Liver (tissue), 9 donors: ENCODE measurements around the gene OR10Z1. TPM values are rescaled to one million over a fixed set of nuclear protein-coding genes. Genes with fewer than 3 reads are reported as not detected.

Experiments
- DNase-seq: peaks from one replicate; pipeline ENCODE4 v3.0.0-alpha.2; 2017; ENCODE audit warnings: low spot score
- H3K27ac ChIP-seq, 2 donors: one replicate each; pipeline ENCODE4 v1.7.0; 2013; ENCODE audit warnings: inconsistent platforms in 2 of 2, low read length in 2 of 2, control low read depth in 1 of 2, low read depth in 1 of 2, mild to moderate bottlenecking in 1 of 2
- H3K27me3 ChIP-seq, 4 donors: one replicate each; pipeline versions ENCODE4 v1.6.1 to v1.7.0; 2013; ENCODE audit warnings: low read length in 3 of 4, inconsistent platforms in 1 of 4, mild to moderate bottlenecking in 1 of 4, moderate library complexity in 1 of 4; ENCODE audit not compliant: control insufficient read depth in 4 of 4, insufficient read depth in 4 of 4
- H3K36me3 ChIP-seq, 4 donors: one replicate each; pipeline versions ENCODE4 v1.6.1 to v1.7.0; 2013; ENCODE audit warnings: low read length in 3 of 4, mild to moderate bottlenecking in 3 of 4, low read depth in 1 of 4, moderate library complexity in 1 of 4; ENCODE audit not compliant: control insufficient read depth in 4 of 4, insufficient read depth in 3 of 4
- H3K4me1 ChIP-seq, 4 donors: one replicate each; pipeline versions ENCODE4 v1.6.1 to v1.7.0; 2013; ENCODE audit warnings: low read length in 3 of 4, mild to moderate bottlenecking in 3 of 4, moderate library complexity in 1 of 4; ENCODE audit not compliant: control insufficient read depth in 4 of 4, insufficient read depth in 4 of 4
- H3K4me3 ChIP-seq, 3 donors: one replicate each; pipeline versions ENCODE4 v1.6.1 to v1.7.0; 2013; ENCODE audit warnings: low read length in 3 of 3, control low read depth in 1 of 3, low read depth in 1 of 3, mild to moderate bottlenecking in 1 of 3
- H3K9ac ChIP-seq, 2 donors: one replicate each; pipeline ENCODE4 v1.7.0; 2013; ENCODE audit warnings: low read length in 2 of 2, mild to moderate bottlenecking in 2 of 2, moderate library complexity in 2 of 2, control low read depth in 1 of 2, low read depth in 1 of 2
- H3K9me3 ChIP-seq, 4 donors: one replicate each; pipeline versions ENCODE4 v1.6.1 to v1.7.0; 2013; ENCODE audit warnings: low read length in 3 of 4; ENCODE audit not compliant: control insufficient read depth in 4 of 4
- ATF3 ChIP-seq: IDR thresholded peaks from 2 replicates; pipeline ENCODE4 v1.6.1; 2016; ENCODE audit warnings: antibody characterized with exemption
- EGR1 ChIP-seq, 2 donors: IDR thresholded peaks; 2 replicates each; pipeline ENCODE4 v1.6.1; 2016 to 2018; ENCODE audit warnings: antibody characterized with exemption in 2 of 2, low read depth in 2 of 2
- FOXA1 ChIP-seq: IDR thresholded peaks from 2 replicates; pipeline ENCODE4 v1.6.1; 2016; ENCODE audit warnings: antibody characterized with exemption
- FOXA2 ChIP-seq: IDR thresholded peaks from 2 replicates; pipeline ENCODE4 v1.6.1; 2016; ENCODE audit warnings: antibody characterized with exemption
- GABPA ChIP-seq, 2 donors: IDR thresholded peaks in 1 of 2; conservative IDR thresholded peaks in 1 of 2; 2 replicates each; pipeline ENCODE4 v1.6.1; 2016; ENCODE audit warnings: antibody characterized with exemption in 2 of 2, mild to moderate bottlenecking in 1 of 2, moderate library complexity in 1 of 2
- HNF4A ChIP-seq, 2 donors: conservative IDR thresholded peaks; 2 replicates each; pipeline ENCODE4 v1.6.1; 2016; ENCODE audit warnings: antibody characterized with exemption in 2 of 2, mild to moderate bottlenecking in 2 of 2
- HNF4G ChIP-seq: IDR thresholded peaks from 2 replicates; pipeline ENCODE4 v1.6.1; 2016; ENCODE audit warnings: antibody characterized with exemption
- JUND ChIP-seq, 2 donors: IDR thresholded peaks; 2 replicates each; pipeline ENCODE4 v1.6.1; 2016; ENCODE audit warnings: antibody characterized with exemption in 2 of 2
- MAX ChIP-seq: IDR thresholded peaks from 2 replicates; pipeline ENCODE4 v1.6.1; 2016; ENCODE audit warnings: antibody characterized with exemption
- NR2F2 ChIP-seq: IDR thresholded peaks from 2 replicates; pipeline ENCODE4 v1.6.1; 2016; ENCODE audit warnings: antibody characterized with exemption
- RAD21 ChIP-seq, 2 donors: IDR thresholded peaks; 2 replicates each; pipeline ENCODE4 v1.6.1; 2016; ENCODE audit warnings: antibody characterized with exemption in 2 of 2, mild to moderate bottlenecking in 2 of 2
- REST ChIP-seq: IDR thresholded peaks from 2 replicates; pipeline ENCODE4 v1.6.1; 2016; ENCODE audit warnings: antibody characterized with exemption, mild to moderate bottlenecking
- RXRA ChIP-seq, 2 donors: IDR thresholded peaks; 2 replicates each; pipeline ENCODE4 v1.6.1; 2017 to 2018; ENCODE audit warnings: antibody characterized with exemption in 2 of 2, mild to moderate bottlenecking in 1 of 2
- SP1 ChIP-seq: IDR thresholded peaks from 2 replicates; pipeline ENCODE4 v1.6.1; 2018; ENCODE audit warnings: antibody characterized with exemption, mild to moderate bottlenecking
- TAF1 ChIP-seq: conservative IDR thresholded peaks from 2 replicates; pipeline ENCODE4 v1.6.1; 2016; ENCODE audit warnings: antibody characterized with exemption, mild to moderate bottlenecking
- YY1 ChIP-seq: IDR thresholded peaks from 2 replicates; pipeline ENCODE4 v1.6.1; 2016; ENCODE audit warnings: antibody characterized with exemption, mild to moderate bottlenecking
- ZBTB33 ChIP-seq: IDR thresholded peaks from 2 replicates; pipeline ENCODE4 v1.6.1; 2016; ENCODE audit warnings: antibody characterized with exemption
- WGBS: extraction: QIAGEN DNeasy Blood & Tissue Kit; methylation state at CpG from one replicate; pipeline ENCODE4 v1.1.7; 2013; 5-methylcytosine and 5-hydroxymethylcytosine counted together
- polyA plus RNA-seq, 2 donors: library from polyadenylated mRNA; stranded (reverse) in 1 of 2; unstranded in 1 of 2; fragments of 200-250 nt in 1 of 2; fragments of >200 nt in 1 of 2; fragmentation: Nextera tagmentation in 1 of 2; extraction: Ambion mirVana in 1 of 2; gene quantifications; one replicate each; pipeline versions ENCODE4 v1.2.1 to v1.2.3, GENCODE V29; 2013 to 2015
- total RNA-seq, 2 donors: library from RNA; depleted of rRNA; stranded (reverse); fragments of >200 nt; gene quantifications; one replicate each; pipeline ENCODE4 v1.2.3, GENCODE V29; 2014
- donor health status: healthy.
- donor health status: healthy.
- donor health status: healthy.
- donor health status: healthy.
- donor health status: healthy.

The OR10Z1 gene
- total and polyA plus RNA-seq, 4 donors = not detected

- TF ChIP-seq REST = no peak
- no peak for TF ChIP-seq TAF1
Measured at GRCh38 chr1:158586942-158587341, 18.1 kb upstream of the OR10Z1 start (continued).

GRCh38 chr1:158600735-158601134 lies 4.3 kb upstream of the OR10Z1 start:
- no peak overlapping the region for H3K4me3 ChIP-seq
- WGBS = 66% methylated on average over 2 of the region's 2 CpGs
- no peaks in the 10 kb centered on the region for H3K27me3 ChIP-seq
- H3K9ac ChIP-seq = no peak overlapping the region
- TF ChIP-seq ZBTB33 = no peak
- TF ChIP-seq YY1 = no peak
- no peak for TF ChIP-seq RAD21 (IDR thresholded peaks at IDR 0.05)
- TF ChIP-seq HNF4A (conservative IDR thresholded peaks at IDR 0.05) = no peak
- no peak for TF ChIP-seq GABPA (IDR thresholded peaks at IDR 0.05 in 1 of 2, conservative IDR thresholded peaks at IDR 0.05 in 1 of 2)
- no peak for TF ChIP-seq FOXA2
- no peak for TF ChIP-seq SP1
- no peak for TF ChIP-seq ATF3
- TF ChIP-seq TAF1 = no peak
- TF ChIP-seq NR2F2 = no peak
- no peak for TF ChIP-seq FOXA1
- TF ChIP-seq MAX = no peak
- no peak for TF ChIP-seq JUND (IDR thresholded peaks at IDR 0.05)
- no peak for TF ChIP-seq REST
- no peak for TF ChIP-seq HNF4G
- no peak for TF ChIP-seq EGR1 (IDR thresholded peaks at IDR 0.05; ENCODE audit: low read depth in 2 of 2)
- TF ChIP-seq RXRA (IDR thresholded peaks at IDR 0.05) = no peak
- peaks cover 8 to 25% (median 9%) of the 10 kb centered on the region in 4 donors for H3K9me3 ChIP-seq
- DNase-seq = no peak
- H3K36me3 ChIP-seq = peaks cover 0 to 2% (median 0%) of the 10 kb centered on the region in 4 donors
- no peaks in the 10 kb centered on the region for H3K4me1 ChIP-seq
- no peak overlapping the region for H3K27ac ChIP-seq
